NOMO-1 (cell line): ENCODE measurements around the gene UNC50.
A peak's percentile ranks its signal among the peaks of the same experiment; 100 is the strongest.
"Not testable (repeated sequence)": the region's sequence is repeated elsewhere in the genome, so short reads cannot be mapped to it uniquely, and the experiment has no call there.

ENCODE experiments used
- DNase-seq, 2 experiments: peaks; one replicate each; lab custom pipeline; 2025; ENCODE audit not compliant: unreplicated experiment in 2 of 2; lab: John Stamatoyannopoulos, UW

The UNC50 gene

DNA sequence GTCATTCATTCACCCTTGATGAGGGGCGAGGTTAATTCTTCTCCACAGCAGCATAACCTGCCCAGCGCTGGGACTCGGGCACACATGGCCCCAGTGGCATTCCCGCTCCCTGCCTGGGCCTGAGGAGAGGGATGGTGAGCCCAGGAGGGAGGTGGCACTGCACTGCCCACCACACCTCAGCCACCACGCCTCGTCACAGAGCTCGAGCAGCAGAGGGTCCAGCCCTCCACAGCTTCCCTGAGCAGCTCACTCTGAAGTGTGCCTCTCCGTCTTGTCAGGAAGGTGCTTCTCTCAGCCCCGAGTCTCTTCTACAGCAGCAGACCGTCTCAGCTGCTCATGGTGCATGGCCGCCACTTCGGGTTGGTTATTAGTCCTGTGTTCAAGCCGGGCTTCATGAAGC lies 35.0 kb upstream of the UNC50 start:
- no peak for DNase-seq

DNA sequence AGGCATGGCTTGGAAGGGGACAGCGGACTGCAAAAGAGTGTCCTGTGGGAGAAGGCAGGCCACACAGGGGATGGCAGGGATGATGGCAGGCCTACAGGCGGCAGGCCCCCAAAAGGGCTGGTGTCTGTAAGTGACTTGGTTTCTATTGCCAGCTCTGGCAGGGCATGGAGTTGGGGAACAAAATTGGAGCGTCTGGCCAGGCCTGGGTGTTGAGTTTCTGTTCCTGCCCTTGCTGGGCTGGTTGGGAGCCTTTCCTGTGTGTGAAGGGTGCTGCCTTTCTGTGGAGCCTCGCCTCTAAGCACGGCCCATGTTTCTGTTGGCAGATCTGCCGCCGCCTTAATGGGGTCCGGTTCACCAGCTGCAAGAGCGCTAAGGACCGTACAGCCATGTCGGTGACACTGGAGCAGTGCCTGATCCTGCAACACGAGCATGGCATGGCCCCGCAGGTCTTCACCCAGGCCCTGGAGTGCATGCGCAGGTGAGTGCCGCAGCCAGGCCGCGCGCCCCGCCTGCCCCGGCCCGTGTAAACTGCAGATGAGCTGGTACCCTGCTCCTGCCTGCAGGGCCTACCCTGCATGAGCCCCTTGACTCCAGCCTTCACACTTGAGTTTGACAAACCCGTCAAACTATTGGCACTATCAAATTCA lies 31.6 kb upstream of the UNC50 start:
- no peak for DNase-seq

DNA sequence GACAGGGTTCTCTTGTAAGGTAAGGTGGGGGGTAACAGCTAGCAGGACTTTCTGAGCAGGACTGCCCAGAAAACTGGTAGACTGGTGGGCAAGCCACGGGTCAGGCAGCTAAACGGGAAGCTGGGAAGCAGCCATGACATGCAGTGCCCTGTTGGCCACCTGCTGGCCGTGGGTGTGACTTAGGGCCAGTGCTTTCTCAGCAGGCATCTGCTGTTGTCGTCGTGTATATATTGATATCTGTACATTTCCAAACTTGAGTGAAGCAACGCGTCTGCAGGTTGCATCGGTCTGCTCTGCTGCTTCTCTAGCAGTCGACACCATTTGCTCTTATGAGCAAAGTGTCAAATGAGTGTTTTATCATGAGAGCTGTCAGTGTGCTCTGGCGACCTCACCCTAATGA lies 31.1 kb upstream of the UNC50 start:
- no peak for DNase-seq

DNA sequence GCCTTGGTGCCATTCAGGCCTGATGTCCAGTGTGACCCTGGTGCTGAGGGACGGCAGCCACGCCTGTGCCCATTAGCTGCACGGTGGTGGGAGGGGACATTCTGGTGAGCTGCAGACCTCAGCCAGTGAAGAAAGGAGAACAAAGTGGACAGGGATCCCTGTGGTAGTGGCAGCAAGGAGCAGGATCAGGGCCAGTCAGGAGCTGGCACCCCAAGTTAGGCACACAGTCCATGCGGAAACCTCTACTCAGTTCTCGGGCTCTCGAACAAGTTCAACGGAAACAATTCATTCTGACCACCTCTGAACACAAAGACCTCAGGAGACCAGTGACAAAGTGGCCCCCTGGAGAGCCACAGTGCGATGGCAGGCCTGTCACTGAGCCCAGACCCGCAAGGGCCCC lies 30.2 kb upstream of the UNC50 start:
- no peak for DNase-seq

DNA sequence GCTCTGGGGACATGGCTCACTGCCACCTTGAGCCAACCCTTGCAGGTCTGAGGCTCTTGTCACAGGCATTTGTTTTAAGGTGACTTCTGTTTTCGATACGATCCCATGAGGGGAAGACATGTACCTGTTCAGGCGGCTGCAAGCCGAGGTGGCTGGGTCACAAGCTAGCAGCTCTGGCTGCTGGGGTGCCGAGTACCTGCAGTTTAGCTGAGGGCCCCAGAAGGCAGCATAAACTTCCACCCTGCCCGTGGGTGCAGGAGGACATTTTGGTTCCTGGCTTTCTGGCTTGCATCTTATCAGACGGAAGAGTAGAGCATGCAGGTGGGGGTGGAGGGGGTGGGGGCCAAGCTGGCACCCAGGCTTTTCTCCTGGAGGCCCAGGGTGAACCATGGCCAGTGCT lies 28.5 kb upstream of the UNC50 start:
- no peak for DNase-seq

DNA sequence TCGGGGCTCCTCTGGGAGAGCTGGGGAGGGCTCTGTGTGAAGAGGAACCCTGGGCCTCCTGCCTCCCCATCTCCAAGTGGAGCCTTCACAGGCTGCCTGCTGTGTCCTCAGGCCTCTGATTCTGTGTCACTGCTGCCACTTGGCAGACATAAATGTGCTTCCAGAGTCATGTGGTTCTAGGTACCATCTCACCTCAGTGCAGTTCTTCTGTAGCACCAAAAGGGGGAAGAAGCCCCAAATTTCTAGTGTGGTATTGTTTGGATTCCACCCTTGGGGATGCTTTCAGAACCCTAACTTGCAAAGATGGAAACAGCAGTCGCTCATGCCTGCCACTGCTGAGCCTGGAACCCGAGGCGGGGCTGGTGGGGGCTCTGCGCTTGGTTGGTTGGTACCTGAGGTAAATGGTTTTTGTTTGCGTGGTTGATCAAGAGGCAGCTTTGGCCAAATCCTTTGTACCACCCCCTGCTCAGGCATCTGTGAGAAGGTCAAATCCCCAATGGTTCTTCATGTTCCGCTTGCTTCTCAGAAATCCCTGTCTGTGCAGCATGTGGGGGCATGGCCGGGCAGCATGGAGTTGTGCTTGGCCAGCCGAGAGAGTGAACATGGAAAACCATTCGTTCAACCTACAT lies 27.6 kb upstream of the UNC50 start:
- no peak for DNase-seq

DNA sequence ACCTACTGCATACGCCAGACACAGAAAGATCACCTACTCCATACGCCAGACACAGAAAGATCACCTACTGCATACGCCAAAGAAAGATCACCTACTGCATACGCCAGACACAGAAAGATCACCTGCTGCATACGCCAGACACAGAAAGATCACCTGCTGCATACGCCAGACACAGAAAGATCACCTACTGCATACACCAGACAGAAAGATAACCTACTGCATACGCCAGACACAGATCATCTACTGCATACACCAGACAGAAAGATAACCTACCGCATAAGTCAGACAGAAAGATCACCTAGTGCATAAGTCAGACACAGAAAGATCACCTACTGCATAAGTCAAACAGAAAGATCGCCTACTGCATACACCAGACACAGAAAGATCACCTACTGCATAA lies 25.9 kb upstream of the UNC50 start:
- no peak for DNase-seq

DNA sequence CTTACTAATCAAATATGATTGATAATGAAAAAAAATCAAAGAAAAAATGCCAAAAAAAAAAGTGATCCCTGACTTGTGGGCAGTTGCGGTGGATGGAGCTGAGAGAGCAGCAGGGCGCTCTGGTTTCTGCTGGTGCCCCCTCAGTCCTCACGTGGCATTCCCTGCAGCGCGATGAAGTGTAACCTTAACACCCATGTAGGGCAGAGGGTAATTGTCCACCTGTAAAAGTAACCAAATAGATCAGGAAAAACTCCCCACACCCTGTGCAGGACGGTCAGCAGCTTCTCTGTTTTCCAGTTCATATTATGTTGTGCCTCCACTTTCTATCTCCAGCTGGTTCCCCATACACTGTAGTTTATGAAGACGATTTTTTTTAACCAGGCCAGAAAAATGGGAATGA lies 25.1 kb upstream of the UNC50 start:
- DNase-seq, result no peak

DNA sequence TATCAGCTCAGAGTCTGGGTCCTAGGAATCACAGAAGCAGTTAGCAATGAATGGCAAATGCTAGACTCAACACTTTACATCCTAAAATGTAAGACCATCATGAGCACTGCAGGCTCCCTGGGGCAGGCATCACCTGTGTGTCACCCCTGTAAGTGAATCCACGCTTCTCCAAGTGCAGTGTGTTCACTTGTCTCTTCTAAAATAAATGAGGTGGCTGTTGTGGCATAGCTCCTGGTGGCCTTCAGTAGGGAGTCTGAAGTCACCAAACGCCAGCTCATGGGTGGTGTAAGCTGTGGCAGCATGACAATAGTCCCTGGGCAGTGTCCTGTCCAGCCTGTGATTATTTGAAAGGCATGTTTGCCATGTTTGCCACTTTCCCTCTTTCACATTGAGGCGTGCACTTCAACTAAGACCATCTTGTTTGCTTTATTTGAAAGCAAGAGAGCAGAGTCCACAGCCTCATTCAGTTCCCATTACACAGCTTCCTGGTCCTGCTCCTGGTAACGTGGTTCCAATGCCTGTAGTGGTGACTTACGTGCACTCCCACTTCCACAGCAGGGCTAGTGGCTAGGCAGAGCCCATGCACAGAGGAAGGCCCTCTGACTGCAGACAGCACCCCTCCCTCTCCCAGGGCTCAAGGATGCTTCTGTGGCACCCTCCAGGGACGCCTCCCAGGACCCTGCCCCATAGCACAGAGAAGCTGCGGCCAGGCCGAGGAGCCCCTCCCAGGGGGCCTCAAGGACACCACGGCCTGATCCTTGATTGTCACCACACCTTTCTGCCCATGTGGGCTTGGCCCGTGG lies 24.4 kb upstream of the UNC50 start:
- no peak for DNase-seq

DNA sequence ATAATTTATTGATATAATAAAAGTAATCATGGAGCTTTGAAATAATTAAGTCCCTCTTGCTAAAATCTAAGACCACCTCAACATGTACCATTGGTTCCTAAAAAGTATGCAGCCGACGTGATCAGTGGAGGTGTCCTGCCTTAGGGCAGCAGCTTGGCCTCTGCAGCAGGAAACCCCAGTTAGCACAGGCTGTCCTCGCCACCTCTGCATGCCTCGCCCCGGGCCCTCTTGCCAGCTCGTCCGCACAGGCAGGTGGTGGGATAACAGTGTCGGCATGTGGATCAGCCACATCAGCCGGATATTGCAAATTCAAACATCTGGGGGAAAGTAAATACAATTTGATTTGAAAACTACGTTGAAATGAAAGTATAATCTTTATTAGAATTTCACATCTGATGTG lies 23.0 kb upstream of the UNC50 start:
- DNase-seq, result no peak

DNA sequence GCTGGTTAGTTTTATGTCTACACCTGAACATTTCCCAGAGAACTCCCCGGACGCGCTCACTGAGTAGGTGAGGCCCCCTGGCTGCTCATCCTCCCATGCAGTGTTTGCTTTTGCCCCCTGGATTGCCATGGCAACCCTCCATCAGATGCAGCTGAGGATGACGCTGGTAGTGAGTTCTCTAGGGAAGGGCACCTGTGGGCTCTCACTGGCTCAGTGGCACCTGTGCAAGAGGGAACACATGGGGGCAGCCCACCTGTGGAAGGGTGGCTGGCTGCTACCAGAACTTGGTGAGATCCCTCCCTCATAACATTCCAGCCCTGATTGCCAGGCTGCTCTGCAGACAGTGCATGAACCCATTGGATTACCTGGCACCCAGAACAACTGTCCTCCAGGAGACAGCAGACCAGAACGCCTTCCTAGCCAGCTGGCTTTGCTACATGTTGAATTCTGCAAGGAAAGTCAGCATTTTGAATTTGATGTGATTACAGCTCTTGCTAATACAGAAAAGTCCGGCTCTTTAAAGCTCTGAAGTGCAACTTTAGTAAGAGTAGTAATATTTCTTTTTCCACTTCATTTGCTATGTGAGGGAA lies 21.7 kb upstream of the UNC50 start:
- DNase-seq, result no peak

DNA sequence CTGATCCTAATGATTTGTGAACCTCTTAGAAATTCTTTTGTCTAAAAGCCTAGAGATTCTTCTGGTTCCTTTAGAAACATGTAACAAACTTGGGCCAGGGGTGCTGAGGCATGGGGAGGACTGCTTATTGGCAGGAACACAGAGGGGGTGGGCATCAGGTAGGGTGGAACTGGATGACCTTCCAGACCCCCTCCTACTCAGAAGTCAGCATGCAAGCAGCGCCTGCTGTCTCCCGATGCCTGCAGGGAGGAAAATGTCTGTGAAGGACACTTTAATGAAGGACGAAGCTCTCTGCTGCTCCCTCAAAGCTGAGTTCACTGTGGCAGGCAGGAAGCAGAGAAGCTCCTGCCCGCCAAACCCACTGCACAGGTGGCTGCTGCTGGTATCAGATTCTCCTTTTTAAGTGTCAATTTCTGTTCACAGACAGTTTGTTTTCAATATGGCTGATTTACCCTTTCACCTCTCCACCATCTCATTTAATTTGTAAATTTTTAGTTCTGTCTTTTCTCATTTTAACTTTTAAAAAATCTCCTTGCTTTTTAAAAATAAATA lies 19.4 kb upstream of the UNC50 start:
- no peak for DNase-seq

DNA sequence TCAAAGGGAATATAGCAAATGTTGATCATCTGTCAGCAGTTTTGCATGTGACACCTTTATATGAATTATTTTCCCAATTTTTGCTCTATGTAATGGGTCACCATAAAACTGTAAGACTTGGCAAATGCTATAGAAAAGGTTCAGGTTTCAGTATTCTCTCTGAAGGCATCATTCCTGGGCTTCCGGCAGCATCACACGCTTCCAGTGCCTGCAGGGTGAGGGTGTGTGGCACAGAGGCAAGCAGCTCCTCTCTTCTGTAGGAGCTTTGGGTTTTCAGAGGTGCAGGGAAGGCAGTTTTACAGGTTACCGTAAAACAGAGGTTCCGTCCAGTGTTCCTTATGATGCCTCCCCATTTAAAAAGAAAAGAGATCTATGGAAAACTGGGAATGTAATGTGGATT lies 18.9 kb upstream of the UNC50 start:
- DNase-seq, result no peak

DNA sequence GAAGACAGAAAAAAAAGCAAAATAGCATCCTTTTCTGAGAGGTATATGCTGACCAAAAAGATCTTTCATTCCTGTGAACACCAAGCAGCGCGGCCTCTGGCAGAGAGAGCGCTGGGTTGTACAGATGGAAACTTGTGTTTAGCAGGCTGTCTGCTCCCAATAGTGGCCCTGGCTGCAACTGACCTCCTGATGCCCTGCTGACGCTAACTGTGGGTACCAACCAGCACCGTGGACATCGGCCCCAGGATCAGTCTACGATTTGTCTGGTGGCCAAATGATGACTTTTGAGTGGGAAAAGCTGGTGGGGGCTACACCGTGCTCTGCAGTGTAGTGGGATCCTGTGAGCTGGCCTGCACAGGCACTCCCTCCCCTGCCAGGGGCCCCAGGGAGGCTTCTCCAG lies 15.8 kb upstream of the UNC50 start:
- DNase-seq, result no peak

DNA sequence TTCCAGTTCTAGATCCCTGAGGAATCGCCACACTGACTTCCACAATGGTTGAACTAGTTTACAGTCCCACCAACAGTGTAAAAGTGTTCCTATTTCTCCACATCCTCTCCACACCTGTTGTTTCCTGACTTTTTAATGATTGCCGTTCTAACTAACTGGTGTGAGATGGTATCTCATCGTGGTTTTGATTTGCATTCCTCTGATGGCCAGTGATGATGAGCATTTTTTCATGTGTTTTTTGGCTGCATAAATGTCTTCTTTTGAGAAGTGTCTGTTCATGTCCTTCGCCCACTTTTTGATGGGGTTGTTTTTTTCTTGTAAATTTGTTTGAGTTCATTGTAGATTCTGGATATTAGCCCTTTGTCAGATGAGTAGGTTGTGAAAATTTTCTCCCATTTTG lies 13.7 kb upstream of the UNC50 start:
- DNase-seq, result not testable (repeated sequence)

DNA sequence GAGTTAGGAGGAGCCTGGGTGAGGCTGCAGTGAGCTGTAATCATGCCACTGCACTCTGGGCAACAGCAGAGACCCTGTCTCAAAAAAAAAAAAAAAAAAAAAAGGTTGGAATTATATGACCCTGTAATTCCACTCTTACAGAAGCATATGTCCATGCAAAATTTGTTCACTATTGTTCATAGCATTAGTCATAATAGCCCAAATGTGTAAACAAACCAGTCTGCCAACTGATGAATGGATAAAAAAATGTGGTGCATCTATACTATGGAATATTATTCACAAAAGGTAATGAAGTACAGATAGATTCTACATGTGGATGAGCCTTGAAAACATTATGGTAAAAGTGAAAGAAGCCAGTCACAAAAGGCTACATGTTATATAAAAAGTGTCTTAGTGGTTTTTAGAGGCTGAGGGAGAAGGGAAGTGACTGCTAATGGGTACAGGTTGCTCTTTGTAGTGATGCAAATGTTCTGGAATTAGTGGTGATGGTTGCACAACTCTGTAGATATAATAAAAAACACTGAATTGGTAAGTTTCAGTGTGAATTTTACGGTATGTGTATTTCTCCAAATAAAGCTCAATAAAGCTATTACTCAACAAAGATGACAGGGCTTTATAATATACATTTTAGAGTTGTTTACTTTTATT lies 9.5 kb upstream of the UNC50 start:
- peak in 1 of 2 experiments; percentile 8 for DNase-seq

DNA sequence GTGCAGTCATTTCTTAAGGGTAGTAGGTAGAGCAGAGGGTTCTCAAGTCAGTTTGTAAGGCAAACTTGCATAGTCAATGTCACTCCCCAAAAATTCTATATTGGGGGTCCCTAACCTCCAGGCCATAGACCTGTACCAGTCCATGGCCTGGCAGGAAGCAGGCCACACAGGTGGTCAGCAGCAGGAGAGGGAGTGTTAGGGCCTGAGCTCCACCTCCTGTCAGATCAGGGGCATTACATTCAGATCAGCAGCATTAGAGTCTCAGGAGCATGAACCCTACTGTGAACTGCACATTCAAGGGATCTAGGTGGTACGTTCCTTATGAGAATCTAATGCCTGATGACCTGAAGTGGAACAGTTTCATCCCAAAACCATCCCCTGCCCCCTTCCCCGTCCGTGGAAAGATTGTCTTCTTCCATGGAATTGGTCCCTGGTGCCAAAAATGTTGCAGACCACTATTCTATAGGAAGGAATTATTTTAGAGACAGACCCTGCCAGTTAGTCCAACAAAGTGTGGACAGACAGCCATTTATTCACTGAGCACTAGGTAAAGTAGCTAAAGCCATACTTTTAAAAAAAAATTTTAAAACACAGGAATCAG lies 6.8 kb upstream of the UNC50 start:
- peak in 1 of 2 experiments; percentile 3 for DNase-seq

DNA sequence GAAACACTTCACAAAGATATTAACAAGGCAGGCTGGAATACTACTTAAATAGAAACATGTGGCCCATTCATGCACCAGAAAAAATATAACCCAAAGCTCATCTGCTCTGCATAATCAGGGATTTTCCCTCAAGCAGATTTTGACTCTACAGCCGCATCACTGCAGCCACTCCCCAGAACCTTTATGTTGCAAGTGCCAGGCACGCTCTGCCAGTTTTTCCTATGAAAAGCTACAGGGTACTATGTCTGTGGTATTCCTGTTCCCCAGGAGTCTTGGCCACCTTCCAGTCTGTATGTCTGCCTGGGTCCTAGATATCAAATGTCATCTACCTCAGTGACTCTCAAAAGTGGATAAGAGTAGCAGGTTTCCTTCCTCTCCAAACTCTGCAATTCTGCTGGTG lies 3.8 kb upstream of the UNC50 start:
- no peak for DNase-seq

DNA sequence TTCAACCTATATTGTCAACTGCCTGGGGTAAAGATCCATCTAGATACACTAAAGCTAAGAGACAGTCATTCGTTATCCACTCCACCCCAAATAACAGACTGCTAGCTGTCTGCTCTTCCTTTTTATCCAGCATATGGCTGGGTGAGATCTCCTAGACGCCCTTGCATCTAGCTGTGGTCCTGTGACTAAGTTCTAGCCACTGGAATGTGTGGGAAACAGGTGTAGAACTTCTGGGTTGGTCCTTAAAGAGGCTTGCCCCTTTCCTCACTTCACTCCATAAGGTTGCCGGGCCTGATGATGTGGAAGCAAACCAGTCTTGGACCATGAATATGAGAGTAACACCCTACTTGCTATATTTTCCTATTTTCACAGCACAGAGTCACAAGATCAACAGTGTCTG lies 3.3 kb upstream of the UNC50 start:
- no peak for DNase-seq

DNA sequence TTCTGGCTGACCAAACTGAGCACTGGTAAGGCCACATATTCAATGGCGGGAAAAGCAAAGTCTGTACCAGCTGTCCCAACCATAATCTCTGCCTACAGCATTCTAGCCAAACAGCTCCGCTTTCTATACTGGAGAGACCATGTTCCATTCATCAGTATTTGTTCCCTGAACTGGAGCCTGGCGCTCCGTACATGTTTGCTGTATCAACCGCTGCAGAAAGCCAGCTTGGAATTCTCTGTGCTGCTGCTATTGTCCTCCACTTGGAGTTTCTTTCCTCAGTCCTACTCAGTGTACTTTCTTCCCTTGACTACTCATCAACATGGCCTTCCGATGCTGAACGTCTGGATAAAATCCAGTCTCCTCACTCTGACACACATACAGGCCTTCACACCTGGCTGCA lies 2.0 kb upstream of the UNC50 start:
- DNase-seq, result no peak

DNA sequence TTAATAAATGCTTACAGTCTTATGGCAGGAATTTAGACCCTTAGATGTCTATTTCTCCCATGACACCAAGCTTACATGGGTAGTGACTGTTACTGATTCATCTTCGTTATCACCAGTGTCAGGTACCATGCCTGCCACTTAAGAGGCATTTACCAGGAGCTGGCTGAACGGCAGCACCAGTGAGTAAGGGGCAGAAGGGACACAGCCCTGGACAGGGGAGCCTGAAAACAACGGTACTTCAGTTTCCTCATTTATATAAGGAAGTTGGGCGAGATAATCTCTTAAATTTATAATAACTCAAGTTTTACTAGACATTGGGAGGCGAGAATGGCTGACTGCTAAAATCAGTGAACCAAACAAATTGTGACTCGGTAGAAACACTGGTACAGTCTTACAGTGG lies 1.3 kb upstream of the UNC50 start:
- DNase-seq, result peak in 1 of 2 experiments; percentile 32
